GM23338 (cell line): ENCODE results near the gene CALCR. TPM values are rescaled to one million over a fixed set of nuclear protein-coding genes. Genes with fewer than 3 reads are reported as not detected.

Source experiments
- ATAC-seq: fragments of 200-7000 bp; cut with Tn5 transposase; 3 replicates; pipeline ENCODE4 v1.9.1; 2020
- DNase-seq: peaks from one replicate; pipeline ENCODE4 v3.0.0-alpha.2; 2015; ENCODE audit warnings: low spot score
- H2AFZ ChIP-seq: fragments of 200-600 bp; sonication (generic); 2 replicates; pipeline ENCODE4 v1.8.0; 2016; ENCODE audit warnings: antibody characterized with exemption, mild to moderate bottlenecking, moderate library complexity
- H3F3A ChIP-seq: fragments of 200-600 bp; sonication (generic); replicated peaks from 2 replicates; pipeline ENCODE4 v1.8.0; 2017; ENCODE audit warnings: antibody characterized with exemption, mixed run types, low read depth
- H3K27ac ChIP-seq: fragments of 200-600 bp; sonication (generic); 2 replicates; pipeline ENCODE4 v1.6.1; 2016; ENCODE audit warnings: low read depth
- H3K27me3 ChIP-seq: fragments of 200-600 bp; sonication (generic); 2 replicates; pipeline ENCODE4 v1.8.0; 2016; ENCODE audit warnings: mild to moderate bottlenecking, mixed run types, moderate library complexity; ENCODE audit not compliant: insufficient read depth
- H3K36me3 ChIP-seq: fragments of 200-600 bp; sonication (generic); 2 replicates; pipeline ENCODE4 v1.8.0; 2016; ENCODE audit warnings: mild to moderate bottlenecking; ENCODE audit not compliant: insufficient read depth
- H3K4me1 ChIP-seq: fragments of 200-600 bp; sonication (generic); 2 replicates; pipeline ENCODE4 v1.8.0; 2016; ENCODE audit warnings: mild to moderate bottlenecking, moderate library complexity; ENCODE audit not compliant: insufficient read depth
- H3K4me2 ChIP-seq: fragments of 200-600 bp; sonication (generic); 2 replicates; pipeline ENCODE4 v1.7.1; 2017; ENCODE audit warnings: mixed run types
- H3K4me3 ChIP-seq: fragments of 200-600 bp; sonication (generic); 2 replicates; pipeline ENCODE4 v1.6.1; 2016; ENCODE audit warnings: mixed run types
- H3K79me2 ChIP-seq: fragments of 200-600 bp; sonication (generic); replicated peaks from 2 replicates; pipeline ENCODE4 v1.8.0; 2017; ENCODE audit warnings: mild to moderate bottlenecking; ENCODE audit not compliant: insufficient read depth
- H3K9me2 ChIP-seq: fragments of 200-600 bp; sonication (generic); 2 replicates; pipeline ENCODE4 v1.8.0; 2017; ENCODE audit not compliant: insufficient read depth
- H4K20me1 ChIP-seq: fragments of 200-600 bp; sonication (generic); replicated peaks from 2 replicates; pipeline ENCODE4 v1.8.0; 2017; ENCODE audit warnings: mild to moderate bottlenecking; ENCODE audit not compliant: insufficient read depth
- H3K27ac Mint-ChIP-seq: 2 replicates; pipeline ENCODE4 v1.8.0; 2020; ENCODE audit warnings: inconsistent platforms, mild to moderate bottlenecking, moderate library complexity, mixed read lengths
- H3K27me3 Mint-ChIP-seq: 3 replicates; pipeline ENCODE4 v1.8.0; 2022; ENCODE audit warnings: low read depth, mild to moderate bottlenecking, moderate library complexity, mixed read lengths, inconsistent platforms; ENCODE audit not compliant: insufficient read depth, poor library complexity
- H3K36me3 Mint-ChIP-seq: 3 replicates; pipeline ENCODE4 v1.8.0; 2021; ENCODE audit warnings: low read depth, mild to moderate bottlenecking, inconsistent platforms, moderate library complexity, mixed read lengths
- H3K4me1 Mint-ChIP-seq: 3 replicates; pipeline ENCODE4 v1.8.0; 2020; ENCODE audit warnings: mild to moderate bottlenecking, inconsistent platforms, mixed read lengths
- H3K4me3 Mint-ChIP-seq: 3 replicates; pipeline ENCODE4 v1.8.0; 2021; ENCODE audit warnings: moderate library complexity, mild to moderate bottlenecking, inconsistent platforms, mixed read lengths
- H3K9me3 Mint-ChIP-seq: 3 replicates; pipeline ENCODE4 v1.8.0; 2020; ENCODE audit warnings: moderate library complexity, mild to moderate bottlenecking, inconsistent platforms, mixed read lengths
- CREB1 ChIP-seq: fragments of 250-450 bp; sonication (Bioruptor Pico); IDR thresholded peaks from 2 replicates; pipeline ENCODE4 v1.5.0; 2020; ENCODE audit warnings: low read depth, mild to moderate bottlenecking, moderate library complexity
- EZH2 ChIP-seq: fragments of 200-600 bp; sonication (generic); IDR thresholded peaks from one replicate; pipeline ENCODE4 v1.8.0; 2017; ENCODE audit warnings: antibody characterized with exemption, mild to moderate bottlenecking, low read depth; ENCODE audit not compliant: unreplicated experiment
- EZH2phosphoT487 ChIP-seq: fragments of 200-600 bp; sonication (generic); IDR thresholded peaks from one replicate; pipeline ENCODE4 v1.8.1; 2018; ENCODE audit warnings: antibody characterized with exemption; ENCODE audit not compliant: unreplicated experiment
- JUNB ChIP-seq: IDR thresholded peaks from one replicate; pipeline ENCODE4 v1.6.1; 2016; ENCODE audit warnings: antibody characterized with exemption; ENCODE audit not compliant: unreplicated experiment
- NANOG ChIP-seq: IDR thresholded peaks from 2 replicates; pipeline ENCODE4 v1.6.1; 2016; ENCODE audit warnings: antibody characterized with exemption, borderline replicate concordance
- STAT1 ChIP-seq: IDR thresholded peaks from one replicate; pipeline ENCODE4 v1.6.1; 2016; ENCODE audit warnings: antibody characterized with exemption; ENCODE audit not compliant: unreplicated experiment
- ZNF114 ChIP-seq: fragments of 250-450 bp; sonication (Bioruptor Pico); IDR thresholded peaks from 2 replicates; pipeline ENCODE4 v1.5.0; 2020; ENCODE audit warnings: mild to moderate bottlenecking, moderate library complexity
- ZNF331 ChIP-seq: fragments of 250-450 bp; sonication (Bioruptor Pico); IDR thresholded peaks from 2 replicates; pipeline ENCODE4 v1.5.0; 2020; ENCODE audit warnings: low read depth, mild to moderate bottlenecking, moderate library complexity
- polyA plus RNA-seq: library from polyadenylated mRNA; unstranded; fragments of >200 nt; fragmentation: Nextera tagmentation; extraction: Ambion mirVana; gene quantifications from 2 replicates; pipeline ENCODE4 v1.2.1, GENCODE V29; 2016
- total RNA-seq: library from RNA; depleted of rRNA; stranded (reverse); fragments of >200 nt; shearing (Covaris generic); gene quantifications from 2 replicates; pipeline ENCODE4 v1.2.3, GENCODE V29; 2014
- TF ChIP-seq, protein P1 (sequence below): IDR thresholded peaks from one replicate; pipeline ENCODE4 v1.6.1; 2018; ENCODE audit warnings: antibody characterized with exemption; ENCODE audit not compliant: unreplicated experiment
- TF ChIP-seq, protein P2 (sequence below): IDR thresholded peaks from 2 replicates; pipeline ENCODE4 v1.6.1; 2016; ENCODE audit warnings: antibody characterized with exemption
- TF ChIP-seq, protein P3 (sequence below): fragments of 250-450 bp; sonication (Bioruptor Pico); IDR thresholded peaks from 2 replicates; pipeline ENCODE4 v1.5.0; 2020; ENCODE audit warnings: mild to moderate bottlenecking, moderate library complexity

The CALCR gene
- total and polyA plus RNA-seq, 2 experiments from 2014 or later = 0.32 to 1.6 TPM

DNA sequence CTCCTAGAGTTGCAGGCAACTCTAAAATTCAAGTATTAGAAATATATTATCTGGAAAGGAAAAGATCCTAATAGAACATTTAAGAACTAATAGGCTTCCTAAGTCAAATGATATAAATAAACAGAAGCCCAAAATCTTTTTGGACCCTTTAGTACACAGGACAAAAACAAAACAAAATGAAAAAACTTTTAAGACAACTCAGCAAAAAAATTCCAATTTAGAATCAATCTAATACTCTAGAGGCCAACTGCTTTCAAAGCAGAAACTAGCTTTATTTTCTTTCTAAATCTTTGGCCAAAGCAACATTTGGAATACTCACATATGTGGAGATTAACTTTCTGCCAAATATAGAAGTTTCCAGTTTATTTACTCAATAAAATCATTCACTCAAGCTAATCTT is 65.2 kb downstream of the CALCR start:
- DNase-seq (no peak), ATAC-seq (no peak)
- Histone ChIP-seq H3K9me2 (peaks cover 6% of the 10 kb centered on the region), H3K36me3 (no peaks in the 10 kb centered on the region), H3K4me1 (no peaks in the 10 kb centered on the region), H3F3A (no peaks in the 10 kb centered on the region), H3K4me3 (no peak overlapping the region), H3K79me2 (no peaks in the 10 kb centered on the region), H3K4me2 (no peak overlapping the region), H2AFZ (no peak overlapping the region), H4K20me1 (no peaks in the 10 kb centered on the region), H3K27me3 (no peaks in the 10 kb centered on the region), H3K27ac (no peak overlapping the region)
- Mint-ChIP-seq H3K27ac (no peak overlapping the region), H3K4me3 (no peak overlapping the region), H3K36me3 (no peaks in the 10 kb centered on the region), H3K27me3 (no peaks in the 10 kb centered on the region), H3K9me3 (no peaks in the 10 kb centered on the region), H3K4me1 (no peaks in the 10 kb centered on the region)
- no peak for TF ChIP-seq JUNB
- no peak for TF ChIP-seq ZNF331 (CRISPR knock-in tag)
- no peak for TF ChIP-seq NANOG
- TF ChIP-seq STAT1 = no peak
- no peak for TF ChIP-seq EZH2phosphoT487
- TF ChIP-seq, protein P1, sequence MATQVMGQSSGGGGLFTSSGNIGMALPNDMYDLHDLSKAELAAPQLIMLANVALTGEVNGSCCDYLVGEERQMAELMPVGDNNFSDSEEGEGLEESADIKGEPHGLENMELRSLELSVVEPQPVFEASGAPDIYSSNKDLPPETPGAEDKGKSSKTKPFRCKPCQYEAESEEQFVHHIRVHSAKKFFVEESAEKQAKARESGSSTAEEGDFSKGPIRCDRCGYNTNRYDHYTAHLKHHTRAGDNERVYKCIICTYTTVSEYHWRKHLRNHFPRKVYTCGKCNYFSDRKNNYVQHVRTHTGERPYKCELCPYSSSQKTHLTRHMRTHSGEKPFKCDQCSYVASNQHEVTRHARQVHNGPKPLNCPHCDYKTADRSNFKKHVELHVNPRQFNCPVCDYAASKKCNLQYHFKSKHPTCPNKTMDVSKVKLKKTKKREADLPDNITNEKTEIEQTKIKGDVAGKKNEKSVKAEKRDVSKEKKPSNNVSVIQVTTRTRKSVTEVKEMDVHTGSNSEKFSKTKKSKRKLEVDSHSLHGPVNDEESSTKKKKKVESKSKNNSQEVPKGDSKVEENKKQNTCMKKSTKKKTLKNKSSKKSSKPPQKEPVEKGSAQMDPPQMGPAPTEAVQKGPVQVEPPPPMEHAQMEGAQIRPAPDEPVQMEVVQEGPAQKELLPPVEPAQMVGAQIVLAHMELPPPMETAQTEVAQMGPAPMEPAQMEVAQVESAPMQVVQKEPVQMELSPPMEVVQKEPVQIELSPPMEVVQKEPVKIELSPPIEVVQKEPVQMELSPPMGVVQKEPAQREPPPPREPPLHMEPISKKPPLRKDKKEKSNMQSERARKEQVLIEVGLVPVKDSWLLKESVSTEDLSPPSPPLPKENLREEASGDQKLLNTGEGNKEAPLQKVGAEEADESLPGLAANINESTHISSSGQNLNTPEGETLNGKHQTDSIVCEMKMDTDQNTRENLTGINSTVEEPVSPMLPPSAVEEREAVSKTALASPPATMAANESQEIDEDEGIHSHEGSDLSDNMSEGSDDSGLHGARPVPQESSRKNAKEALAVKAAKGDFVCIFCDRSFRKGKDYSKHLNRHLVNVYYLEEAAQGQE = no peak
- TF ChIP-seq EZH2 = no peak
- TF ChIP-seq, protein P2, sequence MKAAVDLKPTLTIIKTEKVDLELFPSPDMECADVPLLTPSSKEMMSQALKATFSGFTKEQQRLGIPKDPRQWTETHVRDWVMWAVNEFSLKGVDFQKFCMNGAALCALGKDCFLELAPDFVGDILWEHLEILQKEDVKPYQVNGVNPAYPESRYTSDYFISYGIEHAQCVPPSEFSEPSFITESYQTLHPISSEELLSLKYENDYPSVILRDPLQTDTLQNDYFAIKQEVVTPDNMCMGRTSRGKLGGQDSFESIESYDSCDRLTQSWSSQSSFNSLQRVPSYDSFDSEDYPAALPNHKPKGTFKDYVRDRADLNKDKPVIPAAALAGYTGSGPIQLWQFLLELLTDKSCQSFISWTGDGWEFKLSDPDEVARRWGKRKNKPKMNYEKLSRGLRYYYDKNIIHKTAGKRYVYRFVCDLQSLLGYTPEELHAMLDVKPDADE = no peak

DNA sequence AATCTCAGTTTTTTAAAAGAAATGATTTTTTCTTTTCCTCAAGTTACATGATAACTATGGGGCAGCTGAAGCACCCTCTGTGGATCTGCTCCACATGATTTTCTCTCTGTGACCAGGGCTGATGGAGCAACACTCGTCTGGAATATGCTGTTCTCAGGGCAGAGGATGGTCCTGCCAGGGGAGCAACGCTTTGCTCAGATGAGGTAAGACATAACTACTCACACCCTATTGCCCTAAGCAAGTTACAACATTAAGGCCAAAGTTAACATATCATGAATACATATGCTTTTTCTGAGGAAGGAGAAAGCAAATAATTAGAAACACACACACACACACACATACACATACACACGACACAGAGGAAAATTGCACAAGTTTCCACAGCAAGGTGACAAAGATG is 71.4 kb downstream of the CALCR start:
- no peaks in the 10 kb centered on the region for H3K36me3 Mint-ChIP-seq
- Histone ChIP-seq H3K36me3 (no peaks in the 10 kb centered on the region), H4K20me1 (no peaks in the 10 kb centered on the region), H3K4me3 (no peak overlapping the region), H3K79me2 (no peaks in the 10 kb centered on the region), H3F3A (no peaks in the 10 kb centered on the region), H3K4me2 (no peak overlapping the region), H3K27me3 (no peaks in the 10 kb centered on the region), H3K9me2 (no peaks in the 10 kb centered on the region; the same call in 1 of the 2 replicates), H3K27ac (no peak overlapping the region), H3K4me1 (no peaks in the 10 kb centered on the region), H2AFZ (no peak overlapping the region)
- H3K27ac Mint-ChIP-seq = no peak overlapping the region
- H3K4me3 Mint-ChIP-seq = no peak overlapping the region
- ATAC-seq (no peak), DNase-seq (no peak)
- H3K9me3 Mint-ChIP-seq = no peaks in the 10 kb centered on the region
- H3K4me1 Mint-ChIP-seq = no peaks in the 10 kb centered on the region
- H3K27me3 Mint-ChIP-seq = no peaks in the 10 kb centered on the region
- TF ChIP-seq, protein P3, sequence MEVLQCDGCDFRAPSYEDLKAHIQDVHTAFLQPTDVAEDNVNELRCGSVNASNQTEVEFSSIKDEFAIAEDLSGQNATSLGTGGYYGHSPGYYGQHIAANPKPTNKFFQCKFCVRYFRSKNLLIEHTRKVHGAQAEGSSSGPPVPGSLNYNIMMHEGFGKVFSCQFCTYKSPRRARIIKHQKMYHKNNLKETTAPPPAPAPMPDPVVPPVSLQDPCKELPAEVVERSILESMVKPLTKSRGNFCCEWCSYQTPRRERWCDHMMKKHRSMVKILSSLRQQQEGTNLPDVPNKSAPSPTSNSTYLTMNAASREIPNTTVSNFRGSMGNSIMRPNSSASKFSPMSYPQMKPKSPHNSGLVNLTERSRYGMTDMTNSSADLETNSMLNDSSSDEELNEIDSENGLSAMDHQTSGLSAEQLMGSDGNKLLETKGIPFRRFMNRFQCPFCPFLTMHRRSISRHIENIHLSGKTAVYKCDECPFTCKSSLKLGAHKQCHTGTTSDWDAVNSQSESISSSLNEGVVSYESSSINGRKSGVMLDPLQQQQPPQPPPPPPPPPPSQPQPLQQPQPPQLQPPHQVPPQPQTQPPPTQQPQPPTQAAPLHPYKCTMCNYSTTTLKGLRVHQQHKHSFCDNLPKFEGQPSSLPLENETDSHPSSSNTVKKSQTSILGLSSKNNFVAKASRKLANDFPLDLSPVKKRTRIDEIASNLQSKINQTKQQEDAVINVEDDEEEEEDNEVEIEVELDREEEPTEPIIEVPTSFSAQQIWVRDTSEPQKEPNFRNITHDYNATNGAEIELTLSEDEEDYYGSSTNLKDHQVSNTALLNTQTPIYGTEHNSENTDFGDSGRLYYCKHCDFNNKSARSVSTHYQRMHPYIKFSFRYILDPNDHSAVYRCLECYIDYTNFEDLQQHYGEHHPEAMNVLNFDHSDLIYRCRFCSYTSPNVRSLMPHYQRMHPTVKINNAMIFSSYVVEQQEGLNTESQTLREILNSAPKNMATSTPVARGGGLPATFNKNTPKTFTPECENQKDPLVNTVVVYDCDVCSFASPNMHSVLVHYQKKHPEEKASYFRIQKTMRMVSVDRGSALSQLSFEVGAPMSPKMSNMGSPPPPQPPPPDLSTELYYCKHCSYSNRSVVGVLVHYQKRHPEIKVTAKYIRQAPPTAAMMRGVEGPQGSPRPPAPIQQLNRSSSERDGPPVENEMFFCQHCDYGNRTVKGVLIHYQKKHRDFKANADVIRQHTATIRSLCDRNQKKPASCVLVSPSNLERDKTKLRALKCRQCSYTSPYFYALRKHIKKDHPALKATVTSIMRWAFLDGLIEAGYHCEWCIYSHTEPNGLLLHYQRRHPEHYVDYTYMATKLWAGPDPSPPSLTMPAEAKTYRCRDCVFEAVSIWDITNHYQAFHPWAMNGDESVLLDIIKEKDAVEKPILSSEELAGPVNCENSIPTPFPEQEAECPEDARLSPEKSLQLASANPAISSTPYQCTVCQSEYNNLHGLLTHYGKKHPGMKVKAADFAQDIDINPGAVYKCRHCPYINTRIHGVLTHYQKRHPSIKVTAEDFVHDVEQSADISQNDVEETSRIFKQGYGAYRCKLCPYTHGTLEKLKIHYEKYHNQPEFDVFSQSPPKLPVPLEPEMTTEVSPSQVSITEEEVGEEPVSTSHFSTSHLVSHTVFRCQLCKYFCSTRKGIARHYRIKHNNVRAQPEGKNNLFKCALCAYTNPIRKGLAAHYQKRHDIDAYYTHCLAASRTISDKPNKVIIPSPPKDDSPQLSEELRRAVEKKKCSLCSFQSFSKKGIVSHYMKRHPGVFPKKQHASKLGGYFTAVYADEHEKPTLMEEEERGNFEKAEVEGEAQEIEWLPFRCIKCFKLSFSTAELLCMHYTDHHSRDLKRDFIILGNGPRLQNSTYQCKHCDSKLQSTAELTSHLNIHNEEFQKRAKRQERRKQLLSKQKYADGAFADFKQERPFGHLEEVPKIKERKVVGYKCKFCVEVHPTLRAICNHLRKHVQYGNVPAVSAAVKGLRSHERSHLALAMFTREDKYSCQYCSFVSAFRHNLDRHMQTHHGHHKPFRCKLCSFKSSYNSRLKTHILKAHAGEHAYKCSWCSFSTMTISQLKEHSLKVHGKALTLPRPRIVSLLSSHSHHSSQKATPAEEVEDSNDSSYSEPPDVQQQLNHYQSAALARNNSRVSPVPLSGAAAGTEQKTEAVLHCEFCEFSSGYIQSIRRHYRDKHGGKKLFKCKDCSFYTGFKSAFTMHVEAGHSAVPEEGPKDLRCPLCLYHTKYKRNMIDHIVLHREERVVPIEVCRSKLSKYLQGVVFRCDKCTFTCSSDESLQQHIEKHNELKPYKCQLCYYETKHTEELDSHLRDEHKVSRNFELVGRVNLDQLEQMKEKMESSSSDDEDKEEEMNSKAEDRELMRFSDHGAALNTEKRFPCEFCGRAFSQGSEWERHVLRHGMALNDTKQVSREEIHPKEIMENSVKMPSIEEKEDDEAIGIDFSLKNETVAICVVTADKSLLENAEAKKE = no peak
- TF ChIP-seq ZNF114 (CRISPR knock-in tag) (no peak), ZNF331 (CRISPR knock-in tag) (no peak), EZH2phosphoT487 (no peak), CREB1 (no peak), NANOG (no peak)
- TF ChIP-seq, protein P2 = no peak
